ENCODE results near the gene RCN2.

The RCN2 gene

DNA sequence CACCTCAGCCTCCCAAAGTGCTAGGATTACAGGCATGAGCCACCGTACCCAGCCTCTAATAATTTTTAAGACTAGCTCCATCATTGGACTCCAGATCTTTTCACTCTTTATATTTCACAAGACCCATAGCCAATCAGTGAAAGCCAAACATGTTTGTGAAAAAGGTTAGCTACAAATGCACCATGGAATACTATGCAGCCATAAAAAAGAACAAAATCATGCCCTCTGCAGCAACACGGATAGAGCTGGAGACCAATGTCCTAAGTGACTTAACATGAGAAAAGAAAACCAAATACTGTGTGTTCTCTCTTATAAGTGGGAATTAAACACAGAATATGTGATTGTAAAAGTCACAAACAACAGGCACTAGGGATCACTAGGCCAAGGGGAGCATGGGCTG, 29.6 kb upstream of the RCN2 start:
- Histone ChIP-seq H3K9ac (no peak overlapping the region), H3K27ac (no peak overlapping the region), H3K27me3 (no peaks in the 10 kb centered on the region), H4K20me1 (no peaks in the 10 kb centered on the region), H3K9me3 (replicated peaks in 1 of 11) (peaks cover 8 to 18% (median 17%) of the 10 kb centered on the region in 11 experiments; a peak in 20 of 22 replicates), H3K36me3 (peaks cover 0 to 16% (median 4%) of the 10 kb centered on the region in 11 experiments; a peak in 4 of 22 replicates), H3K4me2 (no peak overlapping the region), H3K4me1 (peaks cover 29 to 35% (median 32%) of the 10 kb centered on the region in 10 experiments), H3K4me3 (no peak overlapping the region)
- TF ChIP-seq Cebpa-rat (IDR thresholded peaks at IDR 0.05): no peak

DNA sequence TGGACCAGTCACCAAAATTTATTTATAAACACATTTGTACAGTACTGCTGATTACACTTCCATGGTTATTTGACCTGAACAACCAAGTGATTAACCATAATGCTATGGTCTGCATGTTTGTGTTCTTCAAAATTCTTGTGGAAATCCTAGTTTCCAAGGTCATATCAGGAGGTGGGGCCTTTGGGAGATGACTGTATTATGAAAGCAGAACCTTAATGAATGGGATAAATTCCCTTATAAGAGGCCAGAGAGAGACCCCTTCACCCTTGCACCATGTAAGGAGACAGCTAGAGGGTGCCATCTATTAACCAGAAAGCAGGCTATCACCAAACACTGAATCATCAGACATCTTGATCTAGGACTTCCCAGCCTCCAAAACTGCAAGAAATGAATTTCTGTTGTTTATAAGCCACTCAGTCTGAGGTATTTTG, 28.3 kb upstream of the RCN2 start:
- H3K36me3 ChIP-seq: peaks cover 0 to 12% (median 3%) of the 10 kb centered on the region in 11 experiments; a peak in 4 of 22 replicates
- peak overlapping the region in 3 of 11 experiments; percentile 6 to 39 (median 28); a peak in 3 of 22 replicates for H3K27ac ChIP-seq
- H3K4me2 ChIP-seq: peak overlapping the region; percentile 95 to 100 (median 98)
- H3K4me3 ChIP-seq: no peak overlapping the region
- no peak overlapping the region for H3K9ac ChIP-seq
- peaks cover 8 to 16% (median 13%) of the 10 kb centered on the region in 11 experiments; a peak in 20 of 22 replicates for H3K9me3 ChIP-seq (replicated peaks in 1 of 11)
- H3K4me1 ChIP-seq: peaks cover 29 to 35% (median 32%) of the 10 kb centered on the region in 10 experiments
- H4K20me1 ChIP-seq: no peaks in the 10 kb centered on the region
- no peaks in the 10 kb centered on the region for H3K27me3 ChIP-seq
- no peak for TF ChIP-seq Cebpa-rat (IDR thresholded peaks at IDR 0.05)

DNA sequence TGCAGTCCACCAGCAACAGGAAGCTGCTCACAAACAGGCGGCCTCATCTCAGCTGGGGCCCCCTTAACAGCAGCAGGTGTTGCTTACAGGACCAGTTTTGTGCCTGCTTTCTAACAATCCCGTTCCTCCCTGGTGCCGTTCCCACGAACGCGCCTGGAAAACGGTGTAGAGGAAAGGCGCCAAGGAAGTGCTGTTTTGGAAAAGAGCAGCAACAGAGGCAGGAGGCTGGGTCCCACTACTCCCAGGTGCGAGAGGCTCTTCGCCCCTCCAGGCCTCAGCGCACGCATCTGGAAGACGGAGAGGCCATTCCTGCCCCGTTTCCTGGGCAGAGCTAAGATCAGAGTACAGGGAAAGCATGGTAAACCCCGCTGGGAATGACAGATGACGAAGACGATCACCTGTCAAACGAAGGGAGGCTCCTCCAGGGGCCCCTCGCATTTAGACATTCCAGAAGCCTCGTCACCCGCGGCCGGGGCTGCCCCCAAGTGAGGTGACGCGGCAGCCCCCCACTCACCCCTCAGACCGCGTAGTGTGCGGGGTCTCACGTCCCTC, 27.0 kb upstream of the RCN2 start:
- peak overlapping the region; percentile 77 to 87 (median 82) for H3K27ac ChIP-seq
- H3K4me2 ChIP-seq: peak overlapping the region; percentile 95 to 100 (median 98)
- H3K4me3 ChIP-seq: peak overlapping the region; percentile 73 to 91 (median 85)
- peak overlapping the region; percentile 79 to 92 (median 86) for H3K9ac ChIP-seq
- H3K36me3 ChIP-seq: no peaks in the 10 kb centered on the region
- H4K20me1 ChIP-seq: no peaks in the 10 kb centered on the region
- no peaks in the 10 kb centered on the region for H3K27me3 ChIP-seq
- TF ChIP-seq Cebpa-rat (IDR thresholded peaks at IDR 0.05): no peak
- peaks cover 0 to 4% (median under 1%) of the 10 kb centered on the region in 11 experiments; a peak in 10 of 22 replicates for H3K9me3 ChIP-seq (replicated peaks in 1 of 11)
- peaks cover 29 to 35% (median 32%) of the 10 kb centered on the region in 10 experiments for H3K4me1 ChIP-seq

DNA sequence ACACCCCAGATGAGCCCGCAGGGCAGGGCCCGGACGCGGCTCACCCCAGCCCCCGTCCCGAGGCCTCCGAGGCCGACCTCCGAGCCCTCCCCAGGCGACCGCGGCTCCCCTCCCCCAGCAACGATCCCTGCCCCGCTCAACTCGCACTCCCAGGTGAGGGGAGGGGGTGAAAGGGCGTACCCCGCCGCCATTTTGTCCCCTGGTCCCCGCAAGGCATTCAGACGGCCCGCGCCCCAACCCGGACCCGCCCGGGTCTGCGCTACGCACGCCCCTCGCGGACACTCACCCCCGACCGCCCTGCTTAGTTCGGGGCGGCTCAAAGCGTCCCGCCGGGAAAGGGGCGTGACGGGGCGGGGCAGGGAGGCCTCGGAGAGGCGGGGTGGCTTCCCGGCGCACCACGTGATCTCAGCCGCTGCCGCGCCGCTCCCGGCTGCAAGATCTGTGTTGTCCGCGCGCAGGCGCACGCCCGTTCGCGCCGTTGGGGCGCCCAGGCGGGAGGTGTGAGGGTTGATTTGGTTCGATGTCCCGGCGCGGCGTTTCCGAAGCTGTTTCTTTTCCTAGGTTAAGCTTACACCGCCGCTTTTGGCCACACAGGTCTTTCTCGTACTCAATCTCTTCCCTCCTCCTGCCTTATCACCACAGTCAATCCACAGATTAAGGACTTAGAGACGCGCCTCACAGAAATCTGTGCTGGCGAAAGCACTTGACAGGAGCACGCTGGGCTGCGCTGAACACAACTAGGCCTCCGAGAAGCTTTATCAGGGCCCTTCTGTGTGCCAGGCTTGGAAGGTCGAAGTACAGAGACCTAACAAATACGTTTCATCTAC, 26.3 kb upstream of the RCN2 start, which contains the start of gene SCAPER:
SCAPER (minus strand) TSS at position 328 of the 827 bp plus-strand sequence. CDS start 21,523 bp downstream, outside the sequence.
- Histone ChIP-seq H3K4me2 (peak within 1 kb of the TSS; percentile 95 to 100 (median 98)), H3K27ac (peak within 1 kb of the TSS; percentile 77 to 87 (median 82)), H3K4me1 (peaks cover 29 to 35% (median 32%) of the 10 kb centered on the region in 10 experiments), H4K20me1 (no peaks in the 10 kb centered on the region), H3K36me3 (no peaks in the 10 kb centered on the region), H3K4me3 (peak within 1 kb of the TSS; percentile 73 to 91 (median 85)), H3K9ac (peak within 1 kb of the TSS; percentile 79 to 92 (median 86)), H3K27me3 (no peaks in the 10 kb centered on the region), H3K9me3 (replicated peaks in 1 of 11) (peaks cover 0 to 4% (median 0%) of the 10 kb centered on the region in 11 experiments; a peak in 2 of 22 replicates)
- no peak for TF ChIP-seq Cebpa-rat (IDR thresholded peaks at IDR 0.05)

DNA sequence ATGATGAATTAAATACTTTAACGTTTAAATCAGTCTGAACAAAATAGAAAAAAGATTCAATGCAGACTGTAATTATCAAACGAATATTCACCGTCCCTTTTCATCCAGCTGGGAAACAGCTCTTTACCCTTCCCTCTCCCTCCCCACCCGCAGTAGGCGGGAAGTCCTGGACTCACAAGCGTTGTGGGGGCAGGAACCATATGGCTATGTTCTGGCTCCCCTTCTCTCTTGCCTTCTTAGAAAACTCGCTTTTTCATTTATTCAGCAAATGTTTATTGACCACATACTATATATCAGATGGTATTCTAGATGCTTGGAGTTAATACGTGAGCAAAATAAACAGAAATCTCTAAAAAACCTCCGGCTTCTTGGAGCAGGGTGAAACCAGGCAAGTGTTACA, 25.7 kb upstream of the RCN2 start:
- Histone ChIP-seq H4K20me1 (no peaks in the 10 kb centered on the region), H3K27ac (peak overlapping the region in 2 of 11 experiments; percentile 78 to 85; a peak in 5 of 22 replicates), H3K4me2 (peak overlapping the region; percentile 95 to 100 (median 98)), H3K36me3 (no peaks in the 10 kb centered on the region), H3K27me3 (no peaks in the 10 kb centered on the region), H3K4me3 (peak overlapping the region; percentile 73 to 91 (median 85); a peak in 19 of 20 replicates), H3K9me3 (replicated peaks in 1 of 11) (peaks cover 0 to 4% (median 0%) of the 10 kb centered on the region in 11 experiments; a peak in 2 of 22 replicates), H3K9ac (peak overlapping the region in 10 of 11 experiments; percentile 84 to 92 (median 87); a peak in 19 of 22 replicates), H3K4me1 (peaks cover 29 to 35% (median 32%) of the 10 kb centered on the region in 10 experiments)
- TF ChIP-seq Cebpa-rat (IDR thresholded peaks at IDR 0.05): no peak

DNA sequence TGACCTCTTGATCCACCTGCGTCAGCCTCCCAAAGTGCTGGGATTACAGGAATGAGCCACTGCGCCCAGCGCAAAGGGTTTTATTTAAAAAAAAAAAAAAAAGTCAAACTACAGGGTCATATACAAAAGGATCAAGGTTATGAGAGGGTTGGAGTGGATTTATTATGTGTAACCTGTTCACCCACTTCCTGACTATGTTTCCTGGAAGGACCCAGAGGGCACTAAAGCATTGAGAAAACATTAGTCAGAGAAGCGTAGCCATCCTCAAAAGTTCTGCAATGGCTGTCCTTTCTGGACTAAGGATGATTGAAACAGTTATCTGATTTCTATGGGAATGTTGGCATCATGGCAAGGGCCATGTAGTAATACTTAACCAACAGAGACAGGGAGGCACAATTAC, 19.1 kb upstream of the RCN2 start:
- no peaks in the 10 kb centered on the region for H3K4me1 ChIP-seq
- H3K4me2 ChIP-seq: no peak overlapping the region
- TF ChIP-seq Cebpa-rat (IDR thresholded peaks at IDR 0.05): no peak
- H3K36me3 ChIP-seq: no peaks in the 10 kb centered on the region
- no peak overlapping the region for H3K4me3 ChIP-seq
- H3K27ac ChIP-seq: no peak overlapping the region
- H4K20me1 ChIP-seq: no peaks in the 10 kb centered on the region
- H3K9me3 ChIP-seq (replicated peaks in 1 of 11): no peaks in the 10 kb centered on the region
- no peaks in the 10 kb centered on the region for H3K27me3 ChIP-seq
- no peak overlapping the region for H3K9ac ChIP-seq

DNA sequence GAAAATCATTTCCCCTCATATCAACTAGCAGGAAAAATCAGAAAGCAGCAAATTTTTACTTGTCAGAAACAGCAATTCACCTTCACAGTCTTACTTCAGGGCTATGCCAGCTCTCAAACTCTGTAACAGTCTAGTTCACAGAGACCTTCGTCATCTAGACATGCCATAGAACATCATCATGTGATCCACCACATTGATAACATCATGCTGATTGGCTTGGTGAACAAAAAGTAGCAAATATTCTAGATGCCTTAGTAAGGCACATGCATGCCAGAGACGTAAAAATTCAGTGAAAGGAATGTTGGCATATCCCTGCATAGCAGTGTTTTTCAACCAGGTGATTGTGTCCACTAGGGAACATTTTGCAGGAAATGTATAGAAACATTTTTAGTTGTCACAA, 17.8 kb upstream of the RCN2 start:
- Histone ChIP-seq H3K27ac (no peak overlapping the region), H3K36me3 (no peaks in the 10 kb centered on the region), H4K20me1 (no peaks in the 10 kb centered on the region)

DNA sequence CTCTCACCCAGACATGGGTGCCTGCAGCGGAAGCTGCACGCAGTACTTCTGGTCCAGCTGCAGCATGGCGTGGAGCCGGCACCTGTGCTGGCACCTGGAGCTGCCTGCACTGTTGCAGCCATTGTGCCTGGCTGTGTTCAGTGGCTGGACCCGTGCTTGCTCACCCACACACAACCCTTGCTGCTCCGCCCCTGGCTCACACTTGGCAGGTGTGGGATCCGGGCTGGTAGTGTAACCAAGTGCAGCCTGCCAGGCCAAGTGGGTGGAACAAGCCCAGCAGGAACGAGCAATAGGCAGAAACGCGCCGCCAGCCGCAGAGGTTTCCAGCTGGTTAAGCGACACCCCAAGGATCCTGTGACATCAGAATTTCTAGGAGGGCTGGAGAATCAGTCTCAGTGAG, 15.2 kb upstream of the RCN2 start:
- no peak for TF ChIP-seq Cebpa-rat (IDR thresholded peaks at IDR 0.05)
- no peak overlapping the region for H3K9ac ChIP-seq
- no peak overlapping the region for H3K27ac ChIP-seq
- H3K27me3 ChIP-seq: no peaks in the 10 kb centered on the region
- no peaks in the 10 kb centered on the region for H3K9me3 ChIP-seq (replicated peaks in 1 of 11)
- no peaks in the 10 kb centered on the region for H3K4me1 ChIP-seq
- no peaks in the 10 kb centered on the region for H3K36me3 ChIP-seq
- H3K4me3 ChIP-seq: no peak overlapping the region
- H3K4me2 ChIP-seq: no peak overlapping the region
- H4K20me1 ChIP-seq: no peaks in the 10 kb centered on the region

More for the DNA sequence above, 17.8 kb upstream of the RCN2 start:
- Histone ChIP-seq H3K9ac (no peak overlapping the region), H3K27me3 (no peaks in the 10 kb centered on the region), H3K9me3 (replicated peaks in 1 of 11) (no peaks in the 10 kb centered on the region), H3K4me1 (no peaks in the 10 kb centered on the region), H3K4me3 (no peak overlapping the region), H3K4me2 (no peak overlapping the region)
- no peak for TF ChIP-seq Cebpa-rat (IDR thresholded peaks at IDR 0.05)

DNA sequence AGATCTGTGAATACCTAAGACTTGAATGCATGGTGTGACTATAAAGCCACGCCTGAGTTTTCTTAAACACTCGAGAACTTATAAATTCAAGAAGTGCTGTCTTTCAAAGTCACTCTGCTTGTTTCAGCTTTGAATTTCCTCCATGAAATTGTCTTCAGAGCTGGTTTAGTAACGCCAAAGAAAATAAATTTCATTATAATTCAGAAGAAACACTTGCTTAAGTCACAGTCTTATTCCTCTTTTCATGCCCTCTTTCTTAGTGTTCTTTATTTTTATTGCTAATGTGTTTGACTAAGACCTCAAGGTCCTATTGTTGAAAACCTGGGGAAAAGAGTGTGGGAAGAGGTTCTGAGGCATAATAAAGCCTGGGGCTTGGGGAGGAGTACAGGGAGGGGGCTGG, 3.3 kb upstream of the RCN2 start:
- Histone ChIP-seq H3K4me3 (no peak overlapping the region), H3K27me3 (no peaks in the 10 kb centered on the region), H3K9me3 (replicated peaks in 1 of 11) (no peaks in the 10 kb centered on the region), H4K20me1 (no peaks in the 10 kb centered on the region), H3K4me2 (no peak overlapping the region), H3K4me1 (peaks cover 8 to 17% (median 15%) of the 10 kb centered on the region in 10 experiments), H3K36me3 (peaks cover 0 to 5% (median 3%) of the 10 kb centered on the region in 11 experiments; a peak in 9 of 22 replicates), H3K9ac (no peak overlapping the region), H3K27ac (no peak overlapping the region)
- no peak for TF ChIP-seq Cebpa-rat (IDR thresholded peaks at IDR 0.05)
